Adrenal gland (tissue), 5 donors: ENCODE results near the gene TENT5C.

Source experiments
- POLR2A ChIP-seq, 2 donors: fragments of 450-650 bp; IDR thresholded peaks; one replicate each; pipeline ENCODE4 v1.6.1; 2017; ENCODE audit warnings: antibody characterized with exemption in 2 of 2, mild to moderate bottlenecking in 2 of 2, moderate library complexity in 1 of 2
- TF ChIP-seq, protein P1 (sequence below), 6 experiments: fragments of 450-650 bp in 4 of 6; fragments of 200-600 bp in 2 of 6; sonication (generic) in 1 of 6; IDR thresholded peaks; 1 replicate in 5 of 6; 2 replicates in 1 of 6; pipeline versions ENCODE4 v1.5.1 to v1.8.0; 2016 to 2021; ENCODE audit warnings: antibody characterized with exemption in 6 of 6, mild to moderate bottlenecking in 2 of 6, moderate library complexity in 1 of 6
- donor health status: DM: no; HTN: no; CAD: no.

- TF ChIP-seq, protein P1, sequence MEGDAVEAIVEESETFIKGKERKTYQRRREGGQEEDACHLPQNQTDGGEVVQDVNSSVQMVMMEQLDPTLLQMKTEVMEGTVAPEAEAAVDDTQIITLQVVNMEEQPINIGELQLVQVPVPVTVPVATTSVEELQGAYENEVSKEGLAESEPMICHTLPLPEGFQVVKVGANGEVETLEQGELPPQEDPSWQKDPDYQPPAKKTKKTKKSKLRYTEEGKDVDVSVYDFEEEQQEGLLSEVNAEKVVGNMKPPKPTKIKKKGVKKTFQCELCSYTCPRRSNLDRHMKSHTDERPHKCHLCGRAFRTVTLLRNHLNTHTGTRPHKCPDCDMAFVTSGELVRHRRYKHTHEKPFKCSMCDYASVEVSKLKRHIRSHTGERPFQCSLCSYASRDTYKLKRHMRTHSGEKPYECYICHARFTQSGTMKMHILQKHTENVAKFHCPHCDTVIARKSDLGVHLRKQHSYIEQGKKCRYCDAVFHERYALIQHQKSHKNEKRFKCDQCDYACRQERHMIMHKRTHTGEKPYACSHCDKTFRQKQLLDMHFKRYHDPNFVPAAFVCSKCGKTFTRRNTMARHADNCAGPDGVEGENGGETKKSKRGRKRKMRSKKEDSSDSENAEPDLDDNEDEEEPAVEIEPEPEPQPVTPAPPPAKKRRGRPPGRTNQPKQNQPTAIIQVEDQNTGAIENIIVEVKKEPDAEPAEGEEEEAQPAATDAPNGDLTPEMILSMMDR (IDR thresholded peaks at IDR 0.05), result no peak
- TF ChIP-seq POLR2A (IDR thresholded peaks at IDR 0.05), result no peak
These were observed 32.3 kb upstream of the TENT5C start for GRCh38 chr1:117573386-117574023.
